Measurements from ENCODE around the gene SLC25A1.
A peak's percentile ranks its signal among the peaks of the same experiment; 100 is the strongest.

Gene SLC25A1

GRCh38 chr22:19173047-19174035 is 5.2 kb downstream of the SLC25A1 start:
- Histone ChIP-seq H3K27ac (peak overlapping the region in 1 of 2 donors; percentile 67), H3K9me3 (no peaks in the 10 kb centered on the region), H3K4me1 (peaks cover 6 to 87% (median 72%) of the 10 kb centered on the region in 4 donors), H3K4me3 (no peak overlapping the region), H3K27me3 (peaks cover 0 to 16% of the 10 kb centered on the region in 2 donors), H3K36me3 (peaks cover 0 to 12% (median 0%) of the 10 kb centered on the region in 3 donors)
- TF ChIP-seq, protein P1, sequence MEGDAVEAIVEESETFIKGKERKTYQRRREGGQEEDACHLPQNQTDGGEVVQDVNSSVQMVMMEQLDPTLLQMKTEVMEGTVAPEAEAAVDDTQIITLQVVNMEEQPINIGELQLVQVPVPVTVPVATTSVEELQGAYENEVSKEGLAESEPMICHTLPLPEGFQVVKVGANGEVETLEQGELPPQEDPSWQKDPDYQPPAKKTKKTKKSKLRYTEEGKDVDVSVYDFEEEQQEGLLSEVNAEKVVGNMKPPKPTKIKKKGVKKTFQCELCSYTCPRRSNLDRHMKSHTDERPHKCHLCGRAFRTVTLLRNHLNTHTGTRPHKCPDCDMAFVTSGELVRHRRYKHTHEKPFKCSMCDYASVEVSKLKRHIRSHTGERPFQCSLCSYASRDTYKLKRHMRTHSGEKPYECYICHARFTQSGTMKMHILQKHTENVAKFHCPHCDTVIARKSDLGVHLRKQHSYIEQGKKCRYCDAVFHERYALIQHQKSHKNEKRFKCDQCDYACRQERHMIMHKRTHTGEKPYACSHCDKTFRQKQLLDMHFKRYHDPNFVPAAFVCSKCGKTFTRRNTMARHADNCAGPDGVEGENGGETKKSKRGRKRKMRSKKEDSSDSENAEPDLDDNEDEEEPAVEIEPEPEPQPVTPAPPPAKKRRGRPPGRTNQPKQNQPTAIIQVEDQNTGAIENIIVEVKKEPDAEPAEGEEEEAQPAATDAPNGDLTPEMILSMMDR (IDR thresholded peaks at IDR 0.05), result no peak
- intact Hi-C loops (cut with DNase I; ENCODE audit: low total_unique reads), result no loop called here
- DNase-seq, result no peak

GRCh38 chr22:19172213-19173046 is 6.1 kb downstream of the SLC25A1 start:
- TF ChIP-seq, protein P1 (IDR thresholded peaks at IDR 0.05), result no peak
- intact Hi-C loops (cut with DNase I; ENCODE audit: low total_unique reads), result no loop called here
- H3K4me3 ChIP-seq, result peak overlapping the region; percentile 67 to 95
- no peaks in the 10 kb centered on the region for H3K9me3 ChIP-seq
- H3K27ac ChIP-seq, result peak overlapping the region; percentile 79 to 96
- peaks cover 0 to 12% (median 0%) of the 10 kb centered on the region in 3 donors for H3K36me3 ChIP-seq
- no peak for DNase-seq
- peaks cover 0 to 25% of the 10 kb centered on the region in 2 donors for H3K27me3 ChIP-seq
- H3K4me1 ChIP-seq, result peaks cover 6 to 81% (median 67%) of the 10 kb centered on the region in 4 donors

DNA sequence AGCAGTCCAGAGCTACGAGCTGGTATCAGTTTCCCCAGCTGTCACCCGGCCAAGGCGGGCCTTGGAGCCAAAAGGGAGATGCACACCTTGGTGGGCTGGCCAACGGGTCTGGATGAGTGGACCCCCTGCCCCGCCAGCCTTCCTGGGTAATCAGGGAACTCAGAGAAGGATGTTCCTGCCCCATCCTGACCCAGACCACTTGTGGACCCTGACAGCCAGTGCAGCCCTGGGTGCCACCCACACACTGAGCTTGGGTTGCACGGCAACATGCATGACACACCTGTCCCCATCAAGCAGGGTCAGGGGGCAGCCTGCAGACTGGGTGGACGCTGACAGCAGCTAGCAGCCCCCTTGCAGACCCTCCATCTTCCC is 8.6 kb downstream of the SLC25A1 start:
- Histone ChIP-seq H3K4me1 (peaks cover 6 to 56% (median 49%) of the 10 kb centered on the region in 4 donors), H3K27ac (no peak overlapping the region), H3K36me3 (no peaks in the 10 kb centered on the region), H3K27me3 (peaks cover 0 to 43% of the 10 kb centered on the region in 2 donors), H3K9me3 (no peaks in the 10 kb centered on the region), H3K4me3 (peak overlapping the region in 1 of 2 donors; percentile 31)
- TF ChIP-seq, protein P1 (IDR thresholded peaks at IDR 0.05), result no peak
- intact Hi-C loops (cut with DNase I; ENCODE audit: low total_unique reads), result no loop called here
- no peak for DNase-seq

- Histone ChIP-seq H3K36me3 (no peaks in the 10 kb centered on the region), H3K27me3 (peaks cover 0 to 49% of the 10 kb centered on the region in 2 donors), H3K27ac (no peak overlapping the region), H3K4me3 (peak overlapping the region; percentile 17 to 31), H3K4me1 (peaks cover under 1 to 49% (median 42%) of the 10 kb centered on the region in 4 donors), H3K9me3 (no peaks in the 10 kb centered on the region)
- DNase-seq, result no peak
- intact Hi-C loops (cut with DNase I; ENCODE audit: low total_unique reads), result no loop called here
- TF ChIP-seq, protein P1 (IDR thresholded peaks at IDR 0.05), result no peak
Observed at GRCh38 chr22:19169002-19169946, 9.3 kb downstream of the SLC25A1 start.

All from tibial artery (tissue), 4 donors.